H1 (cell line): ENCODE measurements around the gene MLN. TPM values are rescaled to one million over a fixed set of nuclear protein-coding genes. Genes with fewer than 3 reads are reported as not detected.

Source experiments
- CTCF ChIA-PET: fragments of 300-600 bp; sonication (Branson Sonifier 250); formaldehyde crosslinking; loops from one replicate; lab custom pipeline; 2021; ENCODE audit not compliant: partially characterized antibody; lab: Charles Lee
- POLR2A ChIA-PET: fragments of 300-600 bp; sonication (Branson Sonifier 250); formaldehyde crosslinking; loops from one replicate; lab custom pipeline; 2021; ENCODE audit warnings: inconsistent platforms; ENCODE audit not compliant: partially characterized antibody; lab: Charles Lee
- DNase-seq, 2 experiments: peaks; one replicate each; pipeline versions ENCODE4 v3.0.0 to v3.0.0-alpha.2; 2010 to 2022; ENCODE audit warnings: low spot score in 2 of 2, low read depth in 1 of 2, mixed read lengths in 1 of 2
- FAIRE-seq: peaks from 2 replicates; lab custom pipeline; 2011; peaks lifted over from hg19 to GRCh38; lab: Jason Lieb, UNC
- H2AFZ ChIP-seq: 2 replicates; pipeline ENCODE4 v1.8.1; 2012; ENCODE audit warnings: low read length, inconsistent platforms
- H2AK5ac ChIP-seq: 2 replicates; pipeline ENCODE4 v1.6.1; 2013; ENCODE audit warnings: low read depth, low read length
- H2BK120ac ChIP-seq: replicated peaks from 2 replicates; pipeline ENCODE3; 2013; ENCODE audit warnings: low read depth, low read length, inconsistent platforms
- H2BK12ac ChIP-seq: 2 replicates; pipeline ENCODE4 v1.6.1; 2013; ENCODE audit warnings: low read depth, low read length
- H2BK15ac ChIP-seq: 2 replicates; pipeline ENCODE4 v1.6.1; 2013; ENCODE audit warnings: low read length
- H2BK20ac ChIP-seq: 2 replicates; pipeline ENCODE4 v1.6.1; 2013; ENCODE audit warnings: low read length
- H2BK5ac ChIP-seq: 2 replicates; pipeline ENCODE4 v1.6.1; 2013; ENCODE audit warnings: low read depth, low read length
- H3K14ac ChIP-seq: 2 replicates; pipeline ENCODE4 v1.6.1; 2013; ENCODE audit warnings: inconsistent platforms; ENCODE audit not compliant: insufficient read length
- H3K18ac ChIP-seq: 2 replicates; pipeline ENCODE4 v1.6.1; 2013; ENCODE audit warnings: low read length; ENCODE audit errors: extremely low read depth
- H3K23ac ChIP-seq: 2 replicates; pipeline ENCODE4 v1.6.1; 2013; ENCODE audit warnings: inconsistent platforms; ENCODE audit not compliant: insufficient read length
- H3K23me2 ChIP-seq: 2 replicates; pipeline ENCODE4 v1.6.1; 2013; ENCODE audit warnings: low read depth, low read length
- H3K27ac ChIP-seq: 2 replicates; pipeline ENCODE4 v1.6.1; 2011; ENCODE audit warnings: low read depth, low read length, inconsistent platforms
- H3K27me3 ChIP-seq, 4 experiments: replicated peaks in 1 of 4; 1 replicate in 1 of 4; 2 replicates in 3 of 4; pipeline versions ENCODE4 v1.6.1 to v1.8.1; 2011 to 2013; ENCODE audit warnings: low read length in 3 of 4, mild to moderate bottlenecking in 3 of 4, inconsistent platforms in 2 of 4, mixed read lengths in 2 of 4, moderate library complexity in 1 of 4; ENCODE audit not compliant: control insufficient read depth in 3 of 4, insufficient read depth in 3 of 4; ENCODE audit errors: extremely low read depth in 1 of 4
- H3K36me3 ChIP-seq, 4 experiments: 2 replicates each; pipeline versions ENCODE4 v1.6.1 to v1.8.1; 2011 to 2013; ENCODE audit warnings: mild to moderate bottlenecking in 4 of 4, low read length in 3 of 4, moderate library complexity in 2 of 4, control low read depth in 1 of 4, inconsistent platforms in 1 of 4; ENCODE audit not compliant: insufficient read depth in 4 of 4, control insufficient read depth in 2 of 4
- H3K4ac ChIP-seq: replicated peaks from 2 replicates; pipeline ENCODE3; 2013; ENCODE audit warnings: low read length, low read depth, mixed read lengths, inconsistent platforms; ENCODE audit not compliant: insufficient read length
- H3K4me1 ChIP-seq, 4 experiments: replicated peaks in 1 of 4; 1 replicate in 1 of 4; 2 replicates in 3 of 4; pipeline versions ENCODE4 v1.6.1 to v1.8.1; 2011 to 2013; ENCODE audit warnings: low read length in 3 of 4, inconsistent platforms in 2 of 4, mixed read lengths in 1 of 4; ENCODE audit not compliant: insufficient read depth in 4 of 4, control insufficient read depth in 3 of 4
- H3K4me2 ChIP-seq, 2 experiments: 2 replicates each; pipeline versions ENCODE4 v1.6.1 to v1.8.1; 2011 to 2013; ENCODE audit warnings: low read depth in 2 of 2, low read length in 2 of 2, control low read depth in 1 of 2, inconsistent platforms in 1 of 2, mild to moderate bottlenecking in 1 of 2; ENCODE audit not compliant: insufficient read depth in 1 of 2
- H3K4me3 ChIP-seq, 4 experiments: fragments of 200-600, 300-600 bp in 1 of 4; sonication (generic), shearing (Covaris generic), sonication (Bioruptor Twin) in 1 of 4; 2 replicates each; pipeline versions ENCODE4 v1.5.1 to v1.8.1; 2011 to 2016; ENCODE audit warnings: low read length in 4 of 4, low read depth in 3 of 4, control low read depth in 2 of 4, inconsistent platforms in 2 of 4, mild to moderate bottlenecking in 2 of 4, mixed read lengths in 1 of 4, moderate library complexity in 1 of 4; ENCODE audit not compliant: insufficient read depth in 2 of 4; ENCODE audit errors: extremely low read depth in 1 of 4
- H3K56ac ChIP-seq: replicated peaks from 2 replicates; pipeline ENCODE3; 2013; ENCODE audit warnings: low read depth, mild to moderate bottlenecking, mixed read lengths, low read length, inconsistent platforms; ENCODE audit not compliant: insufficient read length
- H3K79me1 ChIP-seq: 2 replicates; pipeline ENCODE4 v1.6.1; 2013; ENCODE audit warnings: low read depth, low read length, control low read depth
- H3K79me2 ChIP-seq, 2 experiments: 2 replicates each; pipeline versions ENCODE4 v1.6.1 to v1.8.1; 2012 to 2013; ENCODE audit warnings: low read length in 2 of 2, mild to moderate bottlenecking in 2 of 2, inconsistent platforms in 1 of 2; ENCODE audit not compliant: insufficient read depth in 2 of 2, control insufficient read depth in 1 of 2
- H3K9ac ChIP-seq, 4 experiments: replicated peaks in 1 of 4; 1 replicate in 1 of 4; 2 replicates in 3 of 4; pipeline versions ENCODE4 v1.6.1 to v1.8.1; 2011 to 2013; ENCODE audit warnings: low read depth in 3 of 4, low read length in 3 of 4, control low read depth in 2 of 4, mild to moderate bottlenecking in 2 of 4, moderate library complexity in 2 of 4, inconsistent platforms in 1 of 4; ENCODE audit errors: extremely low read depth in 1 of 4
- H3K9me3 ChIP-seq, 2 experiments: 2 replicates each; pipeline versions ENCODE4 v1.6.1 to v1.8.1; 2012 to 2013; ENCODE audit warnings: mild to moderate bottlenecking in 2 of 2, moderate library complexity in 2 of 2, control low read depth in 1 of 2, inconsistent platforms in 1 of 2, low read depth in 1 of 2, low read length in 1 of 2, mixed read lengths in 1 of 2; ENCODE audit not compliant: insufficient read depth in 2 of 2
- H4K20me1 ChIP-seq, 2 experiments: replicated peaks in 1 of 2; 2 replicates each; pipeline versions ENCODE3 to v1.8.1; 2011 to 2013; ENCODE audit warnings: inconsistent platforms in 2 of 2, low read length in 2 of 2, mild to moderate bottlenecking in 1 of 2; ENCODE audit not compliant: insufficient read depth in 2 of 2, control insufficient read depth in 1 of 2
- H4K5ac ChIP-seq: 2 replicates; pipeline ENCODE4 v1.6.1; 2013; ENCODE audit warnings: low read length, low read depth, mixed read lengths, inconsistent platforms; ENCODE audit not compliant: insufficient read length
- H4K8ac ChIP-seq: 2 replicates; pipeline ENCODE4 v1.8.0; 2013; ENCODE audit warnings: mild to moderate bottlenecking, moderate library complexity, low read length, inconsistent platforms; ENCODE audit not compliant: insufficient read depth; ENCODE audit errors: extremely low read depth
- H4K91ac ChIP-seq: replicated peaks from 2 replicates; pipeline ENCODE3; 2013; ENCODE audit warnings: low read length, mixed read lengths, inconsistent platforms; ENCODE audit not compliant: insufficient read length
- CBX5 ChIP-seq: fragments of 300-800, 300-1000 bp; sonication (generic); IDR thresholded peaks from 2 replicates; pipeline ENCODE4 v1.7.1; 2016; ENCODE audit warnings: antibody characterized with exemption, low read length, low read depth
- CHD2 ChIP-seq: IDR thresholded peaks from 2 replicates; pipeline ENCODE4 v1.6.1; 2012; ENCODE audit warnings: low read length, improper control_type of control experiment
- GABPA ChIP-seq: IDR thresholded peaks from 2 replicates; pipeline ENCODE4 v1.6.1; 2011; ENCODE audit warnings: mild to moderate bottlenecking, low read length, moderate library complexity, borderline replicate concordance; ENCODE audit not compliant: insufficient read depth
- GTF2F1 ChIP-seq: IDR thresholded peaks from 2 replicates; pipeline ENCODE4 v1.6.1; 2012; ENCODE audit warnings: low read depth, low read length, improper control_type of control experiment, borderline replicate concordance
- JUND ChIP-seq: IDR thresholded peaks from 2 replicates; pipeline ENCODE4 v1.6.1; 2011; ENCODE audit warnings: mild to moderate bottlenecking, improper control_type of control experiment, low read length
- POLR2AphosphoS5 ChIP-seq: IDR thresholded peaks from 2 replicates; pipeline ENCODE4 v1.6.1; 2011; ENCODE audit warnings: low read depth, low read length
- SAP30 ChIP-seq: fragments of 300-600 bp; sonication (generic); IDR thresholded peaks from 2 replicates; pipeline ENCODE4 v1.7.1; 2012; ENCODE audit warnings: low read length, moderate library complexity, mild to moderate bottlenecking, inconsistent platforms; ENCODE audit not compliant: insufficient read depth, insufficient replicate concordance
- SIN3A ChIP-seq, 2 experiments: IDR thresholded peaks in 1 of 2; conservative IDR thresholded peaks in 1 of 2; 2 replicates each; pipeline ENCODE4 v1.6.1; 2011 to 2012; ENCODE audit warnings: low read length in 2 of 2, improper control_type of control experiment in 1 of 2, low read depth in 1 of 2, mild to moderate bottlenecking in 1 of 2
- TBP ChIP-seq: IDR thresholded peaks from 2 replicates; pipeline ENCODE4 v1.6.1; 2011; ENCODE audit warnings: low read depth, low read length, improper control_type of control experiment
- TCF12 ChIP-seq: IDR thresholded peaks from 2 replicates; pipeline ENCODE4 v1.6.1; 2011; ENCODE audit warnings: low read depth, mild to moderate bottlenecking, low read length
- WGBS, 2 experiments: shearing (Covaris generic) in 1 of 2; methylation state at CpG; one replicate each; pipeline versions ENCODE4 v1.1.6 to v1.1.7; 2013 to 2015; ENCODE audit warnings: low lambda C conversion rate in 2 of 2, mixed read lengths in 2 of 2, inconsistent platforms in 1 of 2, low coverage in 1 of 2, missing lambda C conversion rate in 1 of 2; ENCODE audit not compliant: insufficient replicate concordance in 2 of 2, insufficient coverage in 1 of 2, insufficient read length in 1 of 2; ENCODE audit errors: extremely low coverage in 1 of 2, missing lambda C conversion rate in 1 of 2; 5-methylcytosine and 5-hydroxymethylcytosine counted together
- polyA plus RNA-seq, 7 experiments: library from polyadenylated mRNA; depleted of rRNA in 3 of 7; stranded (reverse) in 5 of 7; unstranded in 2 of 7; fragments of >200 nt in 5 of 7; fragments of 200-250 nt in 2 of 7; gene quantifications; 1 replicate in 5 of 7; 2 replicates in 1 of 7; 4 replicates in 1 of 7; pipeline versions ENCODE4 v1.2.1 to v1.2.3, GENCODE V29; 2011 to 2013; ENCODE audit warnings: missing spikeins in 2 of 7, mixed read lengths in 2 of 7
- total RNA-seq: library from RNA; stranded (reverse); fragmentation: NEBNext Ultra II Directional; extraction: Animal tissue kit (Norgen Biotek cat#: 25700); gene quantifications from 2 replicates; pipeline ENCODE4 v1.2.1, GENCODE V29; 2021
- TF ChIP-seq, protein P1 (sequence below): IDR thresholded peaks from 2 replicates; pipeline ENCODE4 v1.6.1; 2012; ENCODE audit warnings: low read length, inconsistent platforms

The MLN gene
- total and polyA plus RNA-seq, 2 of the 8 experiments (the other 6 are each of a cell fraction or from before 2014, with no cell fraction given): not detected

- DNase-seq (no peak), FAIRE-seq (no peak)
- Histone ChIP-seq H3K79me2 (no peaks in the 10 kb centered on the region), H4K20me1 (no peaks in the 10 kb centered on the region), H2BK20ac (no peak overlapping the region), H3K23ac (no peak overlapping the region), H3K27ac (no peak overlapping the region), H3K27me3 (peaks cover 0 to 3% (median 1%) of the 10 kb centered on the region in 4 experiments; a peak in 4 of 7 replicates), H2AFZ (no peak overlapping the region), H3K23me2 (no peaks in the 10 kb centered on the region; the same call in 1 of the 2 replicates), H3K4me2 (no peak overlapping the region), H2BK12ac (no peak overlapping the region), H3K18ac (peak overlapping the region; percentile 4; the same call in 1 of the 2 replicates), H4K8ac (no peak overlapping the region), H2BK120ac (no peak overlapping the region), H2BK5ac (no peak overlapping the region), H2AK5ac (no peak overlapping the region), H3K14ac (no peak overlapping the region), H4K5ac (no peak overlapping the region), H3K79me1 (no peaks in the 10 kb centered on the region), H3K4me3 (no peak overlapping the region), H2BK15ac (no peak overlapping the region), H3K9me3 (no peaks in the 10 kb centered on the region), H3K4me1 (peaks cover 2 to 15% (median 10%) of the 10 kb centered on the region in 4 experiments), H3K4ac (no peak overlapping the region), H3K36me3 (no peaks in the 10 kb centered on the region), H3K56ac (no peak overlapping the region), H4K91ac (no peak overlapping the region), H3K9ac (no peak overlapping the region)
- TF ChIP-seq CHD2: no peak
- no peak for TF ChIP-seq GABPA
- TF ChIP-seq SAP30: no peak
- TF ChIP-seq GTF2F1: no peak
- TF ChIP-seq TBP: no peak
- no peak for TF ChIP-seq JUND
- no peak for TF ChIP-seq TCF12
- TF ChIP-seq SIN3A (conservative IDR thresholded peaks at IDR 0.05 in 1 of 2, IDR thresholded peaks at IDR 0.05 in 1 of 2; ENCODE audit: low read depth in 1 of 2, low read length in 2 of 2): no peak
- TF ChIP-seq, protein P1, sequence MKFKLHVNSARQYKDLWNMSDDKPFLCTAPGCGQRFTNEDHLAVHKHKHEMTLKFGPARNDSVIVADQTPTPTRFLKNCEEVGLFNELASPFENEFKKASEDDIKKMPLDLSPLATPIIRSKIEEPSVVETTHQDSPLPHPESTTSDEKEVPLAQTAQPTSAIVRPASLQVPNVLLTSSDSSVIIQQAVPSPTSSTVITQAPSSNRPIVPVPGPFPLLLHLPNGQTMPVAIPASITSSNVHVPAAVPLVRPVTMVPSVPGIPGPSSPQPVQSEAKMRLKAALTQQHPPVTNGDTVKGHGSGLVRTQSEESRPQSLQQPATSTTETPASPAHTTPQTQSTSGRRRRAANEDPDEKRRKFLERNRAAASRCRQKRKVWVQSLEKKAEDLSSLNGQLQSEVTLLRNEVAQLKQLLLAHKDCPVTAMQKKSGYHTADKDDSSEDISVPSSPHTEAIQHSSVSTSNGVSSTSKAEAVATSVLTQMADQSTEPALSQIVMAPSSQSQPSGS: no peak
- no peak for TF ChIP-seq CBX5
- no peak for TF ChIP-seq POLR2AphosphoS5
- 82% methylated on average over 4 of the region's 4 CpGs; no CpG with 5 or more reads in 1 of the 2 experiments for WGBS, 2 experiments
- ChIA-PET POLR2A (no interaction called here), CTCF (interaction anchor here (0.7 to 5.8 kb wide), 15 partner anchors 8 to 313 kb away, joined by 3 to 49 read pairs (median 3); no protein-coding TSS in a partner anchor)
Measured at GRCh38 chr6:33819021-33819420, 15.2 kb upstream of the MLN start.
